HG03342 (cell line): ENCODE measurements around the gene CSNK1D.

Experiments
- ATAC-seq: cut with Tn5 transposase; IDR thresholded peaks from one replicate; pipeline ENCODE4 v1.9.1; 2021; ENCODE audit warnings: mild to moderate bottlenecking, moderate library complexity; ENCODE audit not compliant: unreplicated experiment

The CSNK1D gene

DNA sequence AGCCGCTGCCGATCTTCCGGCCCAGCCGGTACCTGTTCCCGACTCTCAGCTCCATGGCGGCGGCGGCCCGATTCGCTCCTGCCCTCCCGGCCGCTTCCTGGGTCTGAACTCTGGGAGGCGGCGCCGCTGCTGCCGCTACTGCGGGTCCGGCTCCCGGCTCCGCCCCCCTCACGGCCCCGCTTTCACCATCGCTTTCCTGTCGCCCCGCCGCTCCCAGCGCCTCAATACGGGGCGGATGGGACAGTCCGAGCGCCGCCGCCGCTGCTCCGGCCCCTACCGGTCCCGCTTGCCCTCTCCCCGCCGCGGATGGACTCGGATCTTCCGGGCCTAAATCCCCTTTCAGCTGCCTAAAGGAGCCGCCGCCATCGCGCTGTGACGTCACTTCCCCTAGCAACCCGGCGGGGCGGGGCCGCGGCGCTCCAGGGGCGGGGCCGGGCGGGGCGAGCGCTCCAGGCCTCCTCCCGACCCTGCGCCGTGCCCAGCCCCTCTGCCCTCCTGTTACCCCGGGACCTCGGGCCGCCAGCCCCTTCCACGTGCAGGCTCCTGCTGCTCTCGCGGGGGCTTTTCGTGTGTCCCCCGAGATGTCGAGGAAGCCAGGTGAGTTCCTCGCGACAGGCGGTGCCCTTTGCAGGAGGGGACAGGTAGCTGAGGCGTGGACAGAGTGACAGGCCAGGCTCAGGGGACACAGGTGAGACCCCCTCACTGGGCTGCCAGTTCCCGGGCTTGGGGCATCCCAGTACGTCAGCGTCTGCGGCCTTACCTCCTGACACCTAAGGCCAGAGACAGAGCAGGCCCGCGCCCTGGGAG is at the start of gene CSNK1D:
Gene CSNK1D (minus strand): TSS at position 374 of the 807 bp plus-strand sequence. CDS start 319 bp downstream, at position 55.
- ATAC-seq: peak; percentile 71

DNA sequence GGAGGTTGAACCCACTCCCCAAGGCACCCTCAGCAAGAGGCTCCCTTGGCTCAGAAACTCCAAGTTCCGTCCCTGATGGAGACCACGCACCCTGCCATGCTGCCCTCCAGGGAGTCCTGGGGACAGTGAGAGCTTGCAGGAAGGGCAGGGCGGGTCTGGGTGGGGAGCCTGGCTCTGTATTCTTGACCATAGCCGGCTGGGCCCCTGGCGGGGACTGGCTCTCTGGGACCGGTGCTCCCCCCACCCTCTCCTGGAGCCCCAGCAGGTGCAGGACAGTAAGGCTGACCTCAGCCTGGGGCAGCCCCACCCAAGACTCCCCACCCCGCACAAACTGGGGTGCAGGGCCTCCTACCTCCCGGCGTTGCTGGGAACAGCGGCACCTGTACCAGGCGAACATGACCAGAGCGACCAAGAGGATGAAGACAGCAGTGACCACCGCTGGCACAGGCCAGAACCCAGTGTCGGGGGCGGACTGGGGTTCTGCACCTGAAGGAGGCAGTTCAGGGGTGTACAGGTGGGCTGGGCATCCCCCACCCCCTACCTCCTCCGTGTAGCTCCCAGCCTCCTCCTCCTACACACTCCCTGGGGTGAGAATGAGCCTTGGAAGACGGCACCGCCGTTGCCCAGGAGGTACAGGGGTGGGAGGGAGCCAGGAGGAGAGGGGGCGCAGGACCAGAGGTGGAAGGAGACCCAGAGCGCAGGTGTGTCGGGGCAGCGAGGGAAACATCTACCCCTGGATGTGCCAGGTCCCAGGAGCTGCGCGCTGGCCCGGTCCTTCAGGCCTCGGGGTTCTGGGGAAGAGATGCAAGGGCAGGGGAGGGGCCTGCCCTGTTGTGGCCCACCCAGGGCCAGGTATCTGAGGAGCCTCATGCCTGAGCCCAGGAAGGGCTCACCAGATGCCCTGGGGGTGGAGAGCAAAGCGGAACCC is 49.3 kb upstream of the CSNK1D start:
- no peak for ATAC-seq

DNA sequence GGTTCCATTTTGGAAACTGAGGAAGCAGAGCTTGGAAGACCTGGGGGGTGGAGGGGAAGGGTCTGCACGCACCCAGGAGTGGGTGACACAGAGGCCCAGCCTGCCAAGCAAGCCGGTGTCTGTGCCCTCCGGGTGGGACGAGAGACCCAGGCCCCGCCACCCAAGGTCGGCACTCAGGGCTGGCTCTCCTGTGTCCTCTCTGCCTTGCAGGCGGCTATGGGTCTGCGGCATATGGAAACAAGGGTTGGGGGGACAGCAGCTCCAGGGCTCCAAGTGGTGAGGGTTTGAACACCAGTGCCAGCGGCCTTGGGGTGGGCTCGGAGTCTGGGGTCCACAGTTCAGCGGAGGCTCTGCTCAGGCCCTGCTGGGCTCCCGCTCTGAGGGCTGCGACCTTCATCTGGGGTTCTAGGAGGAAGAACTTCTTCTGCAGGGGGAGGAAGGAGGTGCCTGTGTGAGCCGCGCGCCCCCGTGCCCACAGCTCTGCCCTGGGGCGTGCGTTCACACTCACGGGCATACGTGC is 48.5 kb upstream of the CSNK1D start:
- ATAC-seq: no peak

DNA sequence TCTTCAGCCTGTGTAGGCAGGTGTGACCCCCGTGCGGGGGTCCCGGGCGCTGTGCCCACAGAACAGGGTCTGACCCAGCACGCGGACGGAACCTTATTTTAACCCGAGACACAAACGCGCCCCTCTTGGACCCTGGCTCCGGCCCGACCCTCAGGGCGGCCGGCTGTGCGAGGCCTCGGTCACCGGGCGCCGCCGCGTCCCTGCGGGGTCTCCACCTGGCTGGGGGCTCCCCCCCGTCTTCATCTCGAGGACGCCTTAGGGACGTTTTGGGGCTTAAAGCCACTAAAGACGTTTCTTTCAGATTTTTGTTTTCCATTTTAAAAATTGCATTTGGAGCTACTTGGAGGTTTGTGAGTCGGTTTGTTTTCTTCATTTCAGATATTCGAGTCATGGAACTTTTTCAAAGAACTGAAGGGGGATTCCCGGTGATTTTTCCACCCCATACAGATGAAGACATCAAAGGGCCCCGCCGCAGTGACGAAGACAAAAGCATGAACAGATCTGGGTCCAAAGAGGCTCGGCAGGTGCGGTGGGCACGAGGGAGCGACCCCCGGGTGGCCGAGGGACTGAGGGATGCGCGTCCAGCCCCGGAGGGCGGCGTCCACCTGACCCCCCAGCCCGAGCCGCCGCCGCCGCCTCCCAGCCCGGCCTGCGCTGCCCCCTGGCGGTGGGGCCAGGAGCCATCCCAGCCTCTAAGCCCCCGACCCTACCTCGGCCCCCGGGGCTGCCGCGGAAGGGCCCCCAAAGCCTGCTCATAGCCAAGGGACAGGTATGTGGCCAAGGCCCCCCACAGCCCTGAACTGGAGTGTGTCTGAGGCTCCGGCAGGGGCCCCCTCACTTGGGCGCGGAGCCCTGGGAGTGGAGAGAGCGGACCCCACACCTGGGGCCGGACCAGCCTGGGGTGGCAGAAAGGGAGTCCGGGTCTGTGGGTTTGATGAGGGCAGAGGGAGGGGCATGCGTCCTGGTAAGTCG is 47.7 kb upstream of the CSNK1D start:
- ATAC-seq: no peak

DNA sequence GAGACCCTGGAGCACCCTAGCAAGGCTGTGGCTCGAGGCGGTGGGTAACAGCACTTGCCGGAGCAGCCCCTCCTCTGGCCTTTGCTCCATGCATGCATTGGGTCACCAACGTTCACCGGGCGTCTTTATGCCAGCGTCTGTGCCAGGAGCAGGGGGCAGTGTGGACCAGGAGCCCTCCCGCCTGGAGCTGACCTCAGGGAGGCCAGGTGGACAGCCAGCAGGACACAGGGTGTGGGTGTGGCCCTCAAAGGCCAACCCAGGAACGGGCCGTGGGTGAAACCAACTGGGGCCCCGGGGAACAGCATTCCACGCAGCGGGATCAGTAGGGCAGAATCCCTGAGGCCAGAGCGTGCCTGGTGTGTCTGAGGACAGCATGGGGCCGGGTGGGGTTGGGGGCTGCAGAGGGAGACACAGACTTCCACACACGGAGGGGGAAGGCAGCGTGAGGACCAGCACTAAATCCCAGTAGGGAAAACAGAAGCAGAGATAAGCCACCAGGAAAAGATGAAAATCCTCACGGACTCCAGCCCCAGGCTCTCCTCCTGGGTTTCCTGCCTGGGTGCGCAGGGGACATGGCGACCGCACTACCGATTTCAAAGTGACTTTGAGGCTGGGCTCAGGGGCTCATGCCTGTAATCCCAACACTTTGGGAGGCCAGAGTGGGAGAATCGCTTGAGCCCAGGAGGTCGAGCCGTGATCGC is 46.8 kb upstream of the CSNK1D start:
- no peak for ATAC-seq

DNA sequence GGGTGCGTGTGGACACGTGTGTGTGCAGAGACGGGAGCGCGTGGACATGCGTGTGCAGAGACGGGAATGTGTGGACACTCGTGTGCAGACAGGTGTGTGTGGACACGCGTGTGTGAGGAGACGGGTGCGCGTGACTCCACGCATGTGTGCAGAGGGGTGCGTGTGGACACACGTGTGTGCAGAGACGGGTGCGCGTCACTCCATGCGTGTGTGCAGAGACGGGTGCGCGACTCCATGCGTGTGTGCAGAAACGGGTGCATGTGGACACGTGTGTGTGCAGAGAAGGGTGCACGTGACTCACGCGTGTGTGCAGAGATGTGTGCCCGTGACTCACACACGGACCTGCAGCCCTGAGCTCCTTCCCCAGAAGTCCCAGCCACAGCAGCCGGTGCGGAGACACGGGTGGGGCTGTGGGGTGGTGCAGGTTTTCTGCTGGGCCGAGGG is 46.1 kb upstream of the CSNK1D start:
- ATAC-seq: no peak

DNA sequence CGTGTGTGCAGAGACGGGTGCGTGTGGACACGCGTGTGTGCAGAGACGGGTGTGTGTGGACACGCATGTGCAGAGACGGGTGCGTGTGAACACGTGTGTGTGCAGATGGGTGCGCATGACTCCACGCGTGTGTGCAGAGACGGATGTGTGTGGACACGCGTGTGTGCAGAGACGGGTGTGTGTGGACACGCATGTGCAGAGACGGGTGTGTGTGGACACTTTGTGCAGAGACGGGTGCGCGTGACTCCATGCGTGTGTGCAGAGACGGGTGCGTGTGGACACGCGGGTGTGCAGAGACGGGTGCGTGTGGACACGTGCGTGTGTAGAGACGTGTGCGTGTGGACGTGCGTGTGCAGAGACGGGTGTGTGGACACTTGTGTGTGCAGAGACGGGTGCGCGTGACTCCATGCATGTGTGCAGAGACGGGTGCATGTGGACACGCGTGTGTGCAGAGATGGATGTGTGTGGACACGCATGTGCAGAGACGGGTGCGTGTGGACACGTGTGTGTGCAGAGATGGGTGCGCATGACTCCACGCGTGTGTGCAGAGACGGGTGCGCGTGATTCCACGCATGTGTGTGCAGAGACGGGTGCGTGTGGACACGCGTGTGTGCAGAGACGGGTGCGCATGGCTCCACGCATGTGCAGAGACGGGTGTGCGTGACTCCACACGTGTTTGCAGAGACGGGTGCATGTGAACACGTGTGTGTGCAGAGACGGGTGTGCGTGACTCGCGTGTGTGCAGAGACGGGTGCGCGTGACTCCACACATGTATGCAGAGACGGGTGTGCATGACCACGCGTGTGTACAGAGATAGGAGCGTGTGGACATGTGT is 45.5 kb upstream of the CSNK1D start:
- ATAC-seq: no peak

DNA sequence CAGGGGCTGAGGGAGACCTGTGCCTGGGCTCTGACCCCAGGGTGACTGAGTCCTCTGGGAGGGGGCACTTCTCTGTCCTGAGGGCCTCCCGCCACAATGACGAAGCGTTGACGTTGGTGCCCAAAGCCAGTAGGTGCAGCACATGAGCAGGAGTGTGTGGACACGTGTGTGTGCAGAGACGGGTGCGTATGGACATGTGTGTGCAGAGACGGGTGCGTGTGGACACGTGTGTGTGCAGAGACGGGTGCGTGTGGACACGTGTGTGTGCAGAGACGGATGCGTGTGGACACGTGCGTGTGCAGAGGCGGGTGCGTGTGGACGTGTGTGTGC is 44.6 kb upstream of the CSNK1D start:
- ATAC-seq: no peak

DNA sequence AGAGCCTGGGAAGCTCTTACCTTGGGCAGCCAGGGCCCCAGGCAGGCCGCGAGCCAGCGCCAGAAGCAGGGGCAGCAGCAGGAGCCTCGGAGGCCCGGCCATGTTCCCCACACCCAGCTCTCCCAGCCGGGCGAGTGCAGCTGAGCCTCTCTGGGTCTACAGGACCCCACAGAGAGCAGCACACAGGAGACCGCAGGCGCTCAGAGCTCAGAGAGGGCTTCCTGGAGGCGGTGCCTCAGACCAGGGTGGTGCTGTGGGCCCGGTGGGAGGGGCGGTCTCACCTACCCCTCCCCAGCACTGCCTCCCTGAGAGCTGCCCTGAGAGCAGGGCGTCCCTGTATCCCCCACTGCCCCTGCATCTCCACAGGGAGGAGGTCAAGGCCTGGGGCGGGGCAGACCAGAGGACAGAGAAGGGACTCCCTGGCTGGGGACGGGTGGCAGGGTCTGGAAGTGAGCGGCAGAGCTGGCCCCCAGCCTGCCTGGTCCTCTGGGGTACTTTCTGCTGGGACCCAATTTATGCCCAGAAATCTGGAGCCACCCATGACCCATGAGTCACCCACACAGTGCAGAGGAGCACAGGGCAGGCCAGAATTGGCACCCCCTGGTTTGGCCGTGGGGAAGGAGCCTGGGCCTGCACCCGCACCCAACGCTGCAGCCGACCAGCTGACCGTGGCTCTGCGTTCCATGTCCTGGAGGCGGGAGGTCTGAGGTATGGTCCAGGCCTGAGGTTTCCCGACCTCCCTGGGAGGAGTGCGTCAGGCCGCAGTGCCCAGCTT is 44.1 kb upstream of the CSNK1D start, which contains the start of gene CD7:
Gene CD7 (minus strand): TSS at position 215 of the 775 bp plus-strand sequence. CDS start 113 bp downstream, at position 102.
- no peak for ATAC-seq

DNA sequence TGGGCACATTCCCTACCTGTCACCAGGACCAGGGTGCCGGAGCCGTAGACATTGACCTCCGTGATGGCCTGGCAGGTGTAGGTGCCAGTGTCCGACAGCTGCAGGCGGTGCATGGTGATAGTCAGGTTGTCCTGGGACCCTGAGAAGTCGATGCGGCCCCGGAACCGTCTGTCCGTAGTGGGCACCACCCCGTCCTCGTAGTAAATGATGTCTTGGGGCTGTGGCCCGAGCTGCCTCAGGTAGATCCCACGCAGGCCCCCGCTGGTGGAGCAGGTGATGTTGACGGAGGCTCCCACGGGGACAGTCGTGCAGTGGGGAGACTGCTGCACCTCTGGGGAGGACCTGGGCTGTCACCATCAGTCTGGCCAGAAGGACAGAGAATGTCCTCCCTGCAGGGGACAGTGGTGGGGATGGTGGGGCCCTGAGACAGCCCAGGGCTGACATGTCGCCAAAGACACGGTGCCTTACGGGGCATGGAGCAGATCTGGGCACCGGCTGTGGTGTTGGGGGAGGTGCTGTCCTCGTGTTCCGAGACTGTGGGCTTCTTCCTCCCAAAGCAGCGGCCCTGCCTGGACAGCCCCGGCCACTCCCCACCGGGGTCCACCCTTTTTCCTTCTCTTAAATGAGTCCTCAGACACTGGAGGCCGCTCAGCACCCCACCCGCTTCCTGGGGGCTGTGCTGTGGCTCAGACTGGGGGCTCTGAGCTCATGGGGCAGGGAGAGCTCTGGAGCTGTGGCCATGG is 43.3 kb upstream of the CSNK1D start:
- ATAC-seq: no peak

DNA sequence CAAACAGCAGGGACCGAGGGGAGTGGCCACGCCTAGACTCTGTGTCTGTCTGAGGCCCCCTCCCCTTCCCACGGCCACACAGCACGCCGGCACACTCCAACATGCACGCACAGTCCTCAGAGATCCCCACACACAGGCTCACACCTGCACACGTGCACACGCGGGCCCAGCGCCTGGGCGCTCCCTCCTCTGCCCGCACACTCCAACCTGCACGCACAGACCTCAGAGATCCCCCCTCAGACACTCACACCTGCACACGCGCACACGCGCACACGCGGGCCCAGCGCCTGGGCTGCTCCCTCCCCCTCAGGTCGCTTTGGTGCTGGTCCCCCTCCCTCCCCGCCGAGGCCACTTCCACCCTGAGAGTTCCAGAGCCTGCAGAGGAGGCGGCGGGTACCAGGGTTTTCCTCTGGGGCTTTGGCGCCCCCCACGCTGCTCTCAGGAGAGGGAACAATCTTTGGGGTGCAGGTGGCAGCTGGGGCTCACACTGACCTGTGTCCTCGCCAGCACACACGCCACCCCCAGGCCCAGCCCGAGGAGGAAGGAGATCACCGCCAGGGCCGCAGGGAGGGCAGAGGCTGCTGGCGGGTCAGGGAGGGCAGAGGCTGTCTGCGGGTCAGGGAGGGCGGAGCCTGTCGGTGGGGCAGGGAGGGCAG is 42.3 kb upstream of the CSNK1D start:
- ATAC-seq: no peak

DNA sequence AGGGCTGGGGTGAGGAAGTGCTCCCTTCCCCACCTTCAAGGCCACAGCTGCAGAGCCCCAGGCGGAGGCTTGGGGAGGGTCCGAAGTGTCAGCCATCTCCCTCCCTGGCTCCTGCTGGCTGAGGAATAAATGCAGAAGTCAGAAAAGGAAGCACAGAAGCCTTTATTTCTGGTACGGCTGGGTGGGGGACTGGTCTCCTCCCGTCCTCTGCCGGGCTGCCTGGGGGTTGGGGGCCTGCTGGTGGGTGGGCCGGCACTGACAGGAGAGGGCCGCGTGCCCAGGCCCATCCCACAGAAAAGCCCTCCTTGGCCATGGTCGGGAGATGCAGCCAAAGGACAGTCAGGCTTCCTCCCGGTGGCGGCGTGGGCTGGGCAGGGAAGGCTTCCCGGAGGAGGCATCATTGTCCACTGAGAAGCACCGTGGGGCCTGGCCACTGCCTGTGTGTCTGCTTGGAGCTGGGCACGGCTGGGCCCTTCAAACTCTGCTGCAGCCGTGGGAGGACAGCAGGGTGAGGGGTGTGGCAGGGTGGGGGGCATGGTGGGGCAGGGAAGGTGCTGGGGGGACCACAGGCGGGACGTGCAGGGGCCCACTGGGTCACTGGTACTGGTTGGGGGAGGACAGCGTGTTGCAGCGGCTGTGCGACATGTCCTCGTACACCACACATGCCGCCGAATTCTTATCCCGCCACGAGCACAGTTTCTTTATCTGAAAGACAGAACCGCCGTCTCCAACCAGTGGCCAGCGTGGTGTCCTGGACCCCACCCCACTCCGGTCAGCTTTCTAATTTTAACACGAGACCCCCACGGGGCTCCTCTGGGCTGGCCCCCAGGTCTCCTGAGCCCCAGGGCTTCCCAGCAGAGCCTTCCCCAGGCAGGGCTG is 41.5 kb upstream of the CSNK1D start:
- no peak for ATAC-seq

DNA sequence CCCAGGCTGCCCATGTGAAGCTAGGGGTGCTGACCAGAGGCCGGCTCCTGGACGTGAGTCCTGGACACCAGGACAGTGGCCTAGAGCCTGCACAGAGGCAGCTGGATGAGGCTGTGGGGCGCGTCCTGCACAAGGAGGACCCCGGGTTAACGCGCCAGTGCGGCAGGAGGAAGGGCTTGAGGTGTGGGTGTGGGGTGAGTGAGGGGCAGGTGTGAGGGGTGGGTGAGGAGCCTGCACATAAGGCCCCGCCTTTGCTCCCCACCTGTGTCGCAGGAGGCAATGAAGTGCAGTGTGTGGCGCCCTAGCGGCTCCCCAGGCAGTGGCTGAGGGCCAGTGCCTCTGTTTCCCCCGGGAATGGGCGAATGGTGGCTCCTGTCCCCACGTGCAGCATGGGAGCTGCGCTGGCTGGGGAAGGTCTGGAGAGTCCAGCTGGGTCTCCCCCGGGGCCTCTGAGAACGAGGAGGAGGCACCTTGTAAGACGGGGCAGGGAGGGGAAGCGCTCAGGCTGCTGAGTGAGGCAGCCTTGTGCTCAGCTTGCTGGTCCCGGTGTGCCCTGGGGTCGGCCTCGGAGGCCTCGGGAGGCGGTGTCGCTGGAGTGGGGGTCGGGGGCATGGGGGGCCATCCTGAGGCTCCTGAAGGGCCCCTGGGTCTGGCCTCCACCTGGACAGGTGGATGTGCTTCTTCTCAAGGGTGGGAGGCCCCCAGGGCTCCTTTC is 40.7 kb upstream of the CSNK1D start:
- ATAC-seq: no peak

DNA sequence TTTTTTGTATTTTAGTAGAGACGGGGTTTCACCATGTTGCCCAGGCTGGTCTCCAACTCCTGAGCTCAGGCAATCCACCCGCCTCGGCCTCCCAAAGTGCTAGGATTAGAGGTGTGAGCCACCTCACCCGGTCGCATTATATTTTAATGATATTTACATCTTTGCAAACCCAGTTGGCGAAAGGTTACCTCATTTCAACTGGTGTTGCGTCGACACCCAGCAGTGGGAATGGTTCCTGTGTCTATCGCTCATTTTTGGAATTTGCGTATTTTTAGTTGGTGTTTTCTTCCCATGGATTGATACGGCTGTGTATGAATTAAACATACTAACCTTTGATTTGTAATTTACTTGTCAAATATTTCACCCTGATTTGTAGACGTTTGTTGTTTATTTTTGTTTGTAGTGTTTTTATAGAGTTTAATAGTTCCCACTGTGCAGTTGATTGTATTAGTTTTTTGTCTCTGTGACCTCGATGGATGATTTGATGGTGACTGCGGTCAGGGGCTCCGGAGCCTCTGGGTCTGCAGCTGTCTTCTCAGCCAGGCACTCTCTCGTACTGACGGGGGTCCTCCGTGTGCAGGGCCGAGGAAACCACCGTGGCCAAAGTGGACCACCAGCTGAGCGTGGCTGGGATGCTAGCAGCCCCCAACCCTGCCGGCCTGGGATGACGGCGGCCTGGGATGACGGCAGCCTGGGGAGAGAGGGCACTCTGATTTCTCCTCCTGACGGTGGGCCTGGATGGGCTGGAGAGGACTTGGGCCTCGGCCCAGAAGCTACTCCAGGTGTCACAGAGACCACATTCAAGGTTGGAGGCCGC is 39.9 kb upstream of the CSNK1D start:
- ATAC-seq: no peak
